Epithelial cell of esophagus (primary cell): ENCODE results near the gene CBX4.

Source experiments
- DNase-seq: peaks from one replicate; pipeline ENCODE4 v3.0.0; 2010; ENCODE audit warnings: low read depth
- H3K4me3 ChIP-seq: 2 replicates; pipeline ENCODE4 v1.5.1; 2011; ENCODE audit warnings: mild to moderate bottlenecking, low read length, control low read depth
- CTCF ChIP-seq: IDR thresholded peaks from 2 replicates; pipeline ENCODE4 v1.5.1; 2011; ENCODE audit warnings: low read depth, mild to moderate bottlenecking, low read length, control low read depth, inconsistent platforms; ENCODE audit not compliant: insufficient read depth; ENCODE audit errors: missing control alignments

The CBX4 gene

GRCh38 chr17:79792341-79792871, 46.8 kb downstream of the CBX4 start:
- TF ChIP-seq CTCF: no peak
- no peak for DNase-seq
- no peak overlapping the region for H3K4me3 ChIP-seq

GRCh38 chr17:79791735-79792161, 47.5 kb downstream of the CBX4 start:
- TF ChIP-seq CTCF: no peak
- no peak overlapping the region for H3K4me3 ChIP-seq
- no peak for DNase-seq

- no peak for TF ChIP-seq CTCF
- DNase-seq: no peak
- no peak overlapping the region for H3K4me3 ChIP-seq
These were observed 48.2 kb downstream of the CBX4 start for GRCh38 chr17:79790805-79791734.

- no peak for TF ChIP-seq CTCF
- no peak for DNase-seq
- no peak overlapping the region for H3K4me3 ChIP-seq
These were observed 49.1 kb downstream of the CBX4 start for GRCh38 chr17:79789943-79790804.

GRCh38 chr17:79788989-79789942, 50.0 kb downstream of the CBX4 start:
- no peak for TF ChIP-seq CTCF
- no peak overlapping the region for H3K4me3 ChIP-seq

GRCh38 chr17:79788455-79788854, 50.8 kb downstream of the CBX4 start:
- no peak for DNase-seq
- no peak overlapping the region for H3K4me3 ChIP-seq
- TF ChIP-seq CTCF: no peak

More at GRCh38 chr17:79788989-79789942, 50.0 kb downstream of the CBX4 start:
- DNase-seq: no peak
